Measurements from ENCODE around the gene SMIM44.

The SMIM44 gene

DNA sequence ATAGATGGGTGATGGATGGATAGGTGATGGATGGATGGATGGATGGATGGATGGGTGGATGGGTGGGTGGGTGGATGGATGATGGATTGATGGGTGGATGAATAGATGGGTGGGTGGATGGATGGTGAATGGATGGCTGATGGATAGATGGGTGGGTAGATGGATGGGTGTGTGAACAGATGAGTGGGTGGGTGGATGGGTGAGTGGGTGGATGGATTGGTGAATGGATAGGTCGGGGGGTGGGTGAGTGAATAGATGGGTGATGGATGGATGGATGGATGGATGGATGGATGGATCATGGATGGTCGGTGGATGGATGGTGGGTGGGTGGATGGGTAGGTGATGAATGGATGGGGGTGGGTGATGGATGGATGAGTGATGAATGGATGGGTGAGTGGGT is 6.4 kb downstream of the SMIM44 start:
- no peak overlapping the region for H3K4me3 ChIP-seq (ENCODE audit: control insufficient read depth, low read depth, low read length)
- no peak for DNase-seq (ENCODE audit: low read depth)
- TF ChIP-seq, protein P1, sequence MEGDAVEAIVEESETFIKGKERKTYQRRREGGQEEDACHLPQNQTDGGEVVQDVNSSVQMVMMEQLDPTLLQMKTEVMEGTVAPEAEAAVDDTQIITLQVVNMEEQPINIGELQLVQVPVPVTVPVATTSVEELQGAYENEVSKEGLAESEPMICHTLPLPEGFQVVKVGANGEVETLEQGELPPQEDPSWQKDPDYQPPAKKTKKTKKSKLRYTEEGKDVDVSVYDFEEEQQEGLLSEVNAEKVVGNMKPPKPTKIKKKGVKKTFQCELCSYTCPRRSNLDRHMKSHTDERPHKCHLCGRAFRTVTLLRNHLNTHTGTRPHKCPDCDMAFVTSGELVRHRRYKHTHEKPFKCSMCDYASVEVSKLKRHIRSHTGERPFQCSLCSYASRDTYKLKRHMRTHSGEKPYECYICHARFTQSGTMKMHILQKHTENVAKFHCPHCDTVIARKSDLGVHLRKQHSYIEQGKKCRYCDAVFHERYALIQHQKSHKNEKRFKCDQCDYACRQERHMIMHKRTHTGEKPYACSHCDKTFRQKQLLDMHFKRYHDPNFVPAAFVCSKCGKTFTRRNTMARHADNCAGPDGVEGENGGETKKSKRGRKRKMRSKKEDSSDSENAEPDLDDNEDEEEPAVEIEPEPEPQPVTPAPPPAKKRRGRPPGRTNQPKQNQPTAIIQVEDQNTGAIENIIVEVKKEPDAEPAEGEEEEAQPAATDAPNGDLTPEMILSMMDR (IDR thresholded peaks at IDR 0.05; ENCODE audit: control insufficient read depth, insufficient read depth, low read depth, low read length, missing control alignments), result no peak

DNA sequence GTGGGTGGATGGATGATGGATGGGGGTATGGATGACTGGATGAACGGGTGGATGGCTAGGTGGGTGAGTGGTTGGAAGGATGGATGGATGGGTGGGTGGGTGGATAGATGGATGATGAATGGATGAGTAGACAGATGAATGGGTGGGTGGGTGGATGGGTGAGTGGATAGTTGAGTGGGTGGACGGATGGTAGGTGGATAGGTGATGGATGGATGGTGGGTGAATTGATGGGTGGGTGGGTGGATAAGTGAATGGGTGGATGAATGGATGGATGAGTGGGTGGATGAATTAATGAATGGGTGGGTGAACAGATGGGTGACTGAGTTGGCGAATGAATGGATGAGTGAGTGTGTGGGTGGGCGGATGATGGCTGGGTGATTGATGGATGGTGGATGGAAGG is 7.8 kb downstream of the SMIM44 start:
- no peak for DNase-seq (ENCODE audit: low read depth)
- TF ChIP-seq, protein P1 (IDR thresholded peaks at IDR 0.05; ENCODE audit: control insufficient read depth, insufficient read depth, low read depth, low read length, missing control alignments), result no peak
- H3K4me3 ChIP-seq (ENCODE audit: control insufficient read depth, low read depth, low read length), result no peak overlapping the region

DNA sequence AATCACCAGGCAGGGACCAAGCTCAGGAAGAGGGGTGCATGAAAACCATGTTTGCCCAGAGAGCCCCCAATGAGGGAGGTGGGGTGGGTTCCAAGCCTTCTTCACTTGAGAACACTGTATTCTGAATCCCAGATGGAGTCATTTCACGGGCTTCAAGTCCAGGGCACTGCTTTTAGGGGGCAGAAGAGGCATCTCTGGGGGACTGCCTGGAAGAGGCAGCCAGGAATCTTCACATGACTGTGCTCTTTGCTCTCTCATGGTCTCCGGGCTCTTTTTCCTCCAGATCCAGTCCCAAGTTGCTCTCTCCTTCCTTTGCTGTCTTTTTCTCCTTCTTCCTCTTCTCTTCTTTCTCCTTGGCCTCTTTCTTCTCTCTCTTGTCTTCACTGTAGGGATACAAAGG is 8.6 kb downstream of the SMIM44 start:
- no peak for DNase-seq (ENCODE audit: low read depth)
- TF ChIP-seq, protein P1 (IDR thresholded peaks at IDR 0.05; ENCODE audit: control insufficient read depth, insufficient read depth, low read depth, low read length, missing control alignments), result no peak
- H3K4me3 ChIP-seq (ENCODE audit: control insufficient read depth, low read depth, low read length), result no peak overlapping the region

DNA sequence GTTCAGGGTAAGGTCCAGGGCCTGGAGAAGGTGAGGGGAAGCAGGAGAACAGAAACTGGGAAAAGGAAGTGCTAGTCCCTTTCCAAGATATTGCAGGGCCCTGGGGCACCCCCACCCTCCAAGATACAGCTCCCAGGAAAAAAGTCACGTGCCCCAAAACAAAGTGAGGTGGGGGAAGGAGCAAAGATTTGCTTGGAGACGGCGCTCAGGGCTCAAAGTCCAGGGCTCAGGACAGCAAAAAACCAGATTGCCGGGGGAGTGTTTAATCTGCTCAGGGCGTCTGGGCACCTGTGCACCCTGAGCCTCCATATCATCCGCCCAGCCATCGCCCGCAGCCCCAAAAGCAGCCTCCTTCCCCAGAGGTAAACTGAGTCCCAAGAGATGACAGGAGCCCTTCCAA is 9.2 kb downstream of the SMIM44 start:
- DNase-seq (ENCODE audit: low read depth), result no peak
- no peak overlapping the region for H3K4me3 ChIP-seq (ENCODE audit: control insufficient read depth, low read depth, low read length)
- TF ChIP-seq, protein P1 (IDR thresholded peaks at IDR 0.05; ENCODE audit: control insufficient read depth, insufficient read depth, low read depth, low read length, missing control alignments), result no peak

DNA sequence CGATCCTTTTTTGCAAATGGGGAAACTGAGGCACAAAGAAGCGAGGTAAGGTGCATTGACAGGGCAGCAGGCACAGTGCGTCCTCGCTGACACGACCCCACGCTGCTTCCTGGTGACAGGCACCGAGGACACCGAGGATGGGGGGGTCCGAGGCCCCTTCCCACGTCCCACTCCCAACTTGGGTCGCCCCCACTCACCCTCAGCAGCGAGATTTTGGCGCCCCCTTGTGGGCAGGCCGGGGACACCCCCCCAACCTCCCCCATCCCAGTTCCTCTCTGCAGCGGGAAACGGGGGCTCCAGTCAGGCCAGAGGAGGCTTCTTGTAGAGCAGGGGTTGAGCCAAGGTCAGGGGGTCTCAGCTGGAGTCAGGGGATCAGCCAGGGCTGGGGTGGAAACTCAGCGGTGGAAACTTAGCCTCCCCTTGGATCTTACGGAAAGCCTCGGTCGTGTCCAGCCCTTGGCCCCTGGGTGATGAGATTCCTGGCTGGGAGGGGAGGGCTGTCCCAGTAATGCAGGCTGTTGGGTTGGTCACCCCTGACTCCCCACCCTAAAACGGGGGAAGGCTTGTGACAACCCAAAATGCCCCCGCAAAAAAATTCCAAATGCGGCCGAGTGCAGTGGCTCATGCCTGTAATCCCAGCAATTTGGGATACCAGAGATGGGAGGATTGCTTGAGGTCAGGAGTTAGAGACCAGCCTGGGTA is 11.1 kb downstream of the SMIM44 start:
- no peak overlapping the region for H3K4me3 ChIP-seq (ENCODE audit: control insufficient read depth, low read depth, low read length)
- TF ChIP-seq, protein P1 (IDR thresholded peaks at IDR 0.05; ENCODE audit: control insufficient read depth, insufficient read depth, low read depth, low read length, missing control alignments), result peak; percentile 96
- no peak for DNase-seq (ENCODE audit: low read depth)

DNA sequence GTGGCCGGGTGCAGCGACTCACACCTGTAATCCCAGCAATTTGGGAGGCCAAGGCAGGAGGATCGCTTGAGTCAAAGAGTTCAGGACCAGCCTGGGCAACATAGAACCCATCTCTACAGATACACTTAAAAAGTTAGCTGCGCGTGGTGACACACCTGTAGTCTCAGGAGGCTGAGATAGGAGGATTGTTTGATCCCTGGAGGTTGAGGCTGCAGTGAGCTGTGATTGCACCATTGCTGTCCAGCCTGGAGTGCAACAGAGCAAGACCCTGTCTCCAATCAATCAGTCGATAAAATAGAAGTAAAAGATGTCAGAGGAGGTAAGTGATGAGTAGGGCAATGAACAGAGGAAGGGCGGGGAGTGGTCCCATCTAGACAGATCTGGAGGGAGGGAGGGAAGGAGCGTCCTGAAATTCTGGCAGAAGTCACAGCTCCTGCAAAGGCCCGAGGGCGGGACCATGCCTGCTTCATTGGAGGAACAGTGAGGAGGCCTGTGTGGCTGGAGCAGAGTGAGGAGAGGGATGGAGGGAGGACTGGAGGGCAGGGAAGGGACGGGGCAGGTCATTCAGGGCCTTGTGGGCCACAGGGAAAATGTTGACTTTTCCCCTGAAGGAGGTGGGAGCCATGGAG is 12.6 kb downstream of the SMIM44 start:
- H3K4me3 ChIP-seq (ENCODE audit: control insufficient read depth, low read depth, low read length), result no peak overlapping the region
- no peak for DNase-seq (ENCODE audit: low read depth)
- TF ChIP-seq, protein P1 (IDR thresholded peaks at IDR 0.05; ENCODE audit: control insufficient read depth, insufficient read depth, low read depth, low read length, missing control alignments), result no peak

Measured in AG09309 (cell line).